A204.1 (cell line): ENCODE measurements around the gene WDR59.

Source experiments
- FAIRE-seq: peaks from 2 replicates; lab custom pipeline; 2012; peaks lifted over from hg19 to GRCh38; lab: Jason Lieb, UNC

Gene WDR59

DNA sequence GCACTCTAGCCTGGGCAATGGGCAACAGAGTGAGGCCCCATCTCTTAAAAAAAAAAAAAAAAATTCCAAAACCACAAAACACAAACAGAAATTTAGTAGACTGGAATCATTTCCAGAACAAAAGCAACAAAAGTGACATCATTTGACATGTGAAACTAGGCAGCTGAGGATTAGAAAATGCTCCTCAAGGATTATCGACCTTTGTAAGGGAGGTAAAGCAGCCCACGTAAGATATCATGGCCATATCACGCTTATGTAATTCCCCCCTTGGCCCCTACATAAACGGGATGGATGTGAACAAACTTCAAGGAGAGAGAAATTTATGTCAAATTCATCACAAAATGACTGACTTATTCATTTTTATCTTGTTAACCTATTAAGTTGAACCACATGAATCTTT is 83.3 kb downstream of the WDR59 start:
- FAIRE-seq = no peak

DNA sequence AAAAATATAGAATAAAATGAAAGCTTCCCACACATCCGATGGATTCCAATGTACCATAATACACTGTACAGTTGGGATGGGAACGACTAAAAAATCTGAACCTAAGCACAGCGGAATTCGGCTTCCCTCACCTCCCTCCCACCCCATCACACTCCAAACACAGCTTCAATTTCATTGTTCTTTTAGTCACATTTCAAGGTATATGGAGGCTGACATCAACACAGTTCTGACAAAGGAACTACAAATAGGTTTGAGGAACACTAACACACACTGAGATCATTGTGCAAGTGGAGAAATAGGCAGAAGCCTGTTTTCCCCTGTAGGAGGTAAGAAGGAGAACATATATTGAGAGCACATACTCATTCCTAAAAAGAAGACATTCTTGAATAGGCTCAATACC is 85.1 kb downstream of the WDR59 start:
- no peak for FAIRE-seq

DNA sequence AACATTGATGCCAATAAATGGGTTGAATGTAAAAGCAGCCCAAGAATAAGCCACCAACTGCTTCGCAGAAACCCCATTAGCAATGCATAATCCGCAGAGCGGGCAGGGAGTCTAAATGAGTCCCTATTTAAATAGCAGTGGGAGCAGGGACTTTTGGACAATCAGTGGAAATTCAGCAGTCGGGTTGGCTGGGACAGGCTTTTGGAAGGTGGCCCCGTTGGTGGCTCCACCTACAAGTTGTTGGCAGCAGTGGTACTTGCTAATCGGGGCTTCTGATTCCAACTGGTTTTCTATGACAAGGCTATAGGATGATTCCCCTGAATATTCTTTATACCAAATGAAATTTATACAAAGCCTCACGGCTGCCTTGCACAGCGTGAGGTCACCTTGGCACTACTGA is 86.3 kb downstream of the WDR59 start:
- FAIRE-seq = no peak

DNA sequence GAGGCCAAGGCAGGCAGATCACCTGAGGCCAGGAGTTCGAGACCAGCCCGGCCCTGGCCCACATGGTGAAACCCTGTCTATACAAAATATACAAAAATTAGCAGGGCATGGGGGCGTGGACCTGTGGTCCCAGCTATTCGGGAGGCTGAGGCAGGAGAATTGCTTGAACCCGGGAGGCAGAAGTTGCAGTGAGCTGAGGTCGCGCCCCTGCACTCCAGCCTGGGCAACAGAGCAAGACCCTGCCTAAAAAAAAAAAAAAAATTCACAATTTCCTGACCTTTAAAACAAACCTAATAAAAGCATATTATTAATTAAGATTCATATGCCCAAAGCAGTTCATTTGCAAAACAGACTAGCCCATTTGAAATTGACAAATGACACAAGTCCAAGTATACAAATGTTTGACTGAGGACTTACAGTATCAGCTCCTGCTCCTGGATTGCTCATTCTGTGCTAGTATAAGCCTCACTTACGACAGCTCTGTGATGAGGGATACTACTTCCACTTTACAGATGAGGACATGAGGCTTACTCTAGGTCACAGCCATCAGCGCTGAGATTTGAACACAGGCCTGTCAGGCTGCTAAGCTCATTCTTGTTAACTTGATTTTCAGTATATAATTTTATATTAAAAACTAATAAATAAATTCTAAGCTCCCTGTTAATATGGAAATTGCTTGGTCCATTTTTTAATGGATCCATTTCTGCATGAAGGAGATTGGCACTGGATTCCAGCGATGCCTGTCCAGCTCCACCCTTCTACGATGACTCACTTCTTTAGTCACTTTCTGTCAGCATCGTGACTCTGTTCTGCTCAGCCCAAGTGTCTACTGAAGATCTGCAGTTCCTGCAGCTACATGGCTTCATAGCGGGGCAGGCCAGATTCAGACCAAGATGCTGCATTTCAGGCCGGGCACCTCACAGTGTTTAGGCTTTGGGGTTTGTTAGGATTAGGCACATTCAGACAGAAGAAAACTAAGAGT is 88.2 kb downstream of the WDR59 start:
- FAIRE-seq = no peak

DNA sequence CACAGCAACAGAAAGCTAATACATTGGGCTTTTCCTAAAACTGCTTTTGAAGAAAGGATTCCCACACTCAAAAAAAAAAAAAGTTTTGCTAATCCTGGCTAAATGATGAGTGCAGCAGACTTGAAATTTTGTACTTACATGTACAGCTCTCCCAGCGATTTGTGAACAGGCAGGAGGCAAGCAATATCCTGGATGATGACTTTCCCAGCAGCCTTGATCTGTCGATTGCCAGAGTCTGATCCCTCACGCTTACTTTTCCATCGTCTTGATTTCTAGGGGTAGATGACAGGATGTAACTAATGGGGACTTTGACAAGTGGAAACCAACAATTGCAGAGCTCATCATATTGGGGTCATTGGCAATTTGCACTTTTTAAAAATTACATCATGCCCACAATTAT is 91.4 kb downstream of the WDR59 start:
- FAIRE-seq = no peak

DNA sequence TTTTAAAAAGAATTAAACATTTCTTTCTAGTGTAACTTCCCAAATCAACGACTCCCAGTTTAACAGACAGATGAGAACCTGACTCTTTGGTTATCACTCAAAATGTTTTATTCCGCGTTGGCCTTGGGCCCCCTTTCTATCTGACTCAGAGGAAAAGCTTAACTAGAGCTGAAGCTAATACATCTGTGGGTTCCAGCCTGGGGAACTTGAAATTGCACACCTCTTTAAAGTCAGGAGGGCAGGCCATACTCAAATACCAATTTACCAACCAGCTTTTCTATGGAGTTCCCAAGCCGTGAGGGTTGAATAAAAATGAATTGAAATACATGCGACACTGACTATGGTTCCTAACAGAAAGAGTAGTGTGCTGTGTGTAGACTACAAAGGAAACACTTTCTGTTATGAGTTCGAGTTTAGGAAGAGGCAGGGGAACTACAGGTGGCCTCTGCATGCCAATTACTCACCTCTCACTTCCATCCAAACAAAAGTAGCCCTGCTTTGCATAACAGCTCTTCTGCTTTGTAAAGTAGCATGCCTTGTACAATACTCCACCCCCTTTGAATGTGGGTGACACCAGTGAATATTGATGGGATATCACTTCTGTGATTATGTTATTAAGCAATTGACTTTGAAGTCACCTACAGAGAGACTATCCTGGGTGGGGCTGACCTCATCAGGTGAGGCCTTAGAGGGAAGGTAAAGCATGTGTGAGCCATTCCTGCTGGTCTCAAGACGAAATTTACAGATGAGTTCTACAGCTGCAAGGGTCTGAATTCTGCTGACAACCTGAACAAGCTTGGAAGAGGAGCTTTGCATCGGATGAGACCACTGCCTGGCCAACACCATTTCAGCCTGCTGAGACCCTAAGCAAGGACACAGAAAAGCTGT is 92.1 kb downstream of the WDR59 start:
- no peak for FAIRE-seq

DNA sequence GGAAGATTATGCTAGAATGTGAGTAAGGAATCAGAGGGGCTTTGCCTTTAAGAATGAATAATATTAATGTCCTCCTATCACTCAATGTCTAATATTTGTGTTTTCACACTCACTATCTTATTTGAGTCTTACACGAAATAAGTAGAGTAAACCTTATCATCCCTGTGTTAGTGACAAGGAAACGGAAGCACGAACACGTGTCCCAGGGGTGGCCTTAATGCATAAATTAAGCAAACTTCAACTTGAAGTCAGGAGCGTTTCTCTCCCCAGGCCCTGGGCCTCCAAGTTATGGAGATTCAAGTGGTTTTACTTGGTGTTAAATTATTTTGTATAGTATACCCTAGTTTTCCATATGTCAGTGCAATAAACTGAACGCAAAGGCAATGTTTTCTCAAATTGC is 96.0 kb downstream of the WDR59 start:
- no peak for FAIRE-seq

DNA sequence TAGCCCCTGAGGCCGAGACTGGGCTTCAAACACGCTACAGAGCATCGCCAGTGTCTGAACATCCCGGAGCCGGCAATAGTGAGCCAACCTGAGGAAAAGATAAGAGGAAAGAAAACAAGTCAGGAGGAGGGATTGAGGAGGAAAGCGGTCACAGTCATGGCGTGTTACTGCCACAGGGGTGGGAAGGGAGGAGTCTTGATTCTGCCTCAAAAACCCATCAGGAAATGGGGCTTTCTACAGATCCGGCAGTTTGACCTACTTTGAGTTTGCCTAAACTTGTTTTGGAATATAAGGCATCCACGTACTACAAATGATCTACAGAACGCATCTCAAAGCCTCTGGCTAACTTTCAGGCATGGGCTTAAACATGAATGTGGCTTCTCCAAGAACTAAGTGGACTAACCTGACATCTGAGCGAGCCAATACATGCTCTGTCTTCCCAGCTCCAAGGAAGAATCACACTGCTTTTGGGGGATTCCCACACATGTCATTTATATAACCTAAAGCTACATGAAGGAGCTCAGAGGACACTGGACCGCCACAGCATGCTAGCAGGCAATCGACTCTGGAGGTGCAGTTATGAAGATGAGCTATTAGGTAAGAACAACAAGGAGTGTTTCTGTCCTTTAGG is 96.6 kb downstream of the WDR59 start:
- FAIRE-seq = no peak

DNA sequence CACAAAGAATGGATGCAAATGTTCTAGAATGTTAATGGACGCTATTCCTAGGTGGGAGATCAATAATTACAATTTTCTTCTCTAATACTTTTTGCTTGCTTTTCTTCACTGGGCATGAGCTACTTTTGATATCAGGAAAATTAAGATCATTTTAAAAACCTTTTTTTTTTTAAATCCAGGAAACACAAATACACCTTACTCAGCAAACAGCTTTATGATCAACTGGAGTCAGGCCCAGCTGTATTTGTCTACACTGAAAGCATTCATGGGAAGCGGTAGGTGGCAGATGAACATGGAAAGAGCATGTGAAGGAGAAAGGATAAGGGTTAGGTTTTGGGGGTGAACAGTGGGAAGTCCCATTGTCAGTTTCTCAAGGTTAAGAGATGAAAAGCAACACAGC is 97.8 kb downstream of the WDR59 start:
- FAIRE-seq = no peak

DNA sequence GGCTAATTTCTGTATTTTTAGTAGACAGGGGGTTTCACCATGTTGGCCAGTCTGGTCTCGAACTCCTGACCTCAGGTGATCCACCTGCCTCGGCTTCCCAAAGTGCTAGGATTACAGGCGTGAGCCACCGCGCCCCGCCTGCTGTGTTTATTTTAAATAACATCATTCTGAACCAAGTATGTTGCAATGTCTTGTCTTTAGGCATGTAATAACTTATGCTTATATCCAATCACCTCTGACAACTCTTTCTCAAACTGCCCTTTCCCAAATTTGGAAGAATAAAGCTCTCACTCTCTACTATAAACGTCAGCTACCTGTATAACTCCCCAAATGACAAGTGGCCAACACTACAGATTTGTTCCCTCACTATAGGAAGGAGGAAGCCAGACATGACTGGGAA is 107.2 kb downstream of the WDR59 start:
- no peak for FAIRE-seq

DNA sequence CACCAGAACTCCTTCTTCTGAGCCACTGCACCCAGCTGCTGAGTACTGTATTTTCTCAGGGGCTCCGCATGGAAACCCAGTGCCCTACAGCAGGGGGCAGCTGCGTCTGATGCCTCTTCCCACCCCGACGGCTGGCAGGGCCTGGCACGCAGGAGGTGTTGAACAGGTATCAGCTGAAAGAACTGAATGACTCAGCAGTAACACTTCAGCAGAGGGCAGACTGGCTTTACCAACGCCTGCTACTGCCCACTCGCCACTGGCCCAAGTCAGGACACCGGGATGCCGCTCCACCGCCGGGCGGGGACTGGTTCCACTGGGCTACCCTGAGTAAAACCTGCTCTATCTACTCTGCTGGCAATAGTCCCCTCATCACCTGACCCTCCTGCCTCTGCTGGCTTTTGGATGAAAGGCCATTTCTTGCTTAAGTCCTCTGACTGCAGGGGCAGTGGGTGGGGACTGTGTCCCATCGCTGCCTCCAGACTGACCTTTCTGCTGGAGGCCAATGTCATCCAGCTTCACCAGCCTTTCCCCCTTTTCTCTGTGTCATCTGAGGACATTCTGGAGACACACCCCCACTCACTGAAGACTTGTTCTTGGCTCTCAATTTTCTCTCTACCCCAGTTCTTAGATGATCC is 109.9 kb downstream of the WDR59 start:
- FAIRE-seq = no peak

DNA sequence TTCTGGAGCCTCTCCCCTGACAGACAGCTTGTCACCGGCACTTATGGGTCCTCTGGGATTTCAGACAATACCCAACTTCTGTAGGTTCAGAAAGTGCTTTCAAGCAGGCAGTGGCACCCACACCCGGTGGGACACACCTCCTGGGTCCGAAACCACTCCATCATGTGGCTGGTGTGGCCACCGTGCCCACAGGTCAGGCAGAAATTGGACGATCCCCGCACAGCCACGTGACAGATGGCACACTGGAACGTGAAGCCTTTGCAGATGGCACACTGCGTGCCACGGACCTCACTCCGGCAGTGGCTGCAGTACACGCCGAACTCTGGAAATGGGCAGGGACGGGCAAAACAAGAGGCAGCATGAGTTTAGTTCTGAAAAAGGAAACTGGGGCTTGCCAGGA is 110.8 kb downstream of the WDR59 start:
- FAIRE-seq = no peak

DNA sequence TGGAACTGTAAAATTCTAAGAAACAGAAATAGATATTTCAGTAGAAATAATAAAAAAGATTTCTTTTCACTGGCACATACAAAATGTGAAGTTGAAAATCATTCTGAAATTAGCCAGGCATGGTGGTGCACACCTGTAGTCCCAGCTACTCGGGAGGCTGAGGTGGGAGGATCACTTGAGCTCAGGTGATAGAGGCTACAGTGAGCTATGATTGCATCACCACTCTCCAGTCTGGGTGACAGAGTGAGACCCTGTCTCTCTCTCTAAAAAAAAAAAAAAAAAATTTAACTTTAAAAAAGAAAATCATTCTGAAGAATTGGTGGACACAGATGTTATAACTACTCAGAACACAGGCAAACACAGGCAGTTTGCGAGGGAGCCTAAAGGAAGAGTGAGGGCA is 112.6 kb downstream of the WDR59 start:
- no peak for FAIRE-seq

DNA sequence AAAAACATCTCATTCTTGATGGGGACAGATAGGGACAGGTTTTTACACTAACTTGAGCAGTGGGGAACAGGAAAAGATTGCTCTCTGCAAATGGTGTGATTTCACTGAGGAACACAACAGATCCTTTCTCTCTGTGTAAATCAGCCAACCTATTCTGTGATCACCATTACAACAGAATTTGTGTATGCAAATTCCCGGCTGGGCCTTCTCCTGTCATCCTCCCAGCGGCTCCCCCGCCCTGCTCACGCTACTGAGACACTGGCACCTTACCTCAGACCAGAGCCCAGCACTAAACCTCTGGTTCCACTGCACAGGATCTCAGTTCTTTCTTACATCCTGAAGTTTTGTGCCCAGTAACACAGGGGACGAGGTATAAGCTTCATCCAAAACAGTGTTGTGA is 113.3 kb downstream of the WDR59 start:
- no peak for FAIRE-seq

DNA sequence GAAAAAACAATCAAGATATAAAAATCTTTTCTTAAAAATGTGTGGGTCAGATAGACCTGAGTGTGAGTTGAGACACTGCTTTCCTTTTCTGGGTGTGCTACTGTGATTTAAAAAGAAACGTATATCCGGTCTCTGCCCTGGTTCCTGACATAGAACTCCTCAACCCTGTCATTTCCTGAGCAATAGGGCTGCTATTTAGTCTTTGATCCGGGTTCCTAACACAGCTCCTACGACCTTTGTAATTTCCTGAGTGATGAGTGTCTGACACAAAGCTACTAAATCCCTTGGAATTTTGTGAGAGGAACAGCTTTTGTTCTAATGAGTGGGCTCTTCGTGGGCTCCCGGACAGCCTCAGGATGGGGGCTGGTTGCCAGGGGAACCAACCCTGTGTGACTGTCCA is 116.4 kb downstream of the WDR59 start:
- FAIRE-seq = no peak

DNA sequence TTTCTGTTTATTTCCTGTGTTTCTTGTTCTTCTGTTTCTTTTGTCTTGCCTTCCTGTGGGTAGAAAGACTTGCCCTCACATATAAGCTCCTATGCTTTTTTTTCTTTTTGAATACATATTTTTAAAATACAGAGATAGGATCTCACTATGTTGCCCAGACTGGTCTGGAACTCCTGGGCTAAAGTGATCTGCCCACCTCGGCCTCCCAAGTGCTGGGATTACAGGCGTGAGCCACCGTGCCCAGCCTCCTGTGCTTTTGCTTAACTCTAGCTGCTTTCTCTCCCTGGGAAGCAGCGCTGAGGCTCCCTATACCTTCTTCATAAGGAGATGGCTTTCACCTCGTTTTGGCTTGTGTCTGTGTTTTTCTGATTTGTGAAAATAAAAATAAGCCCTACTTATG is 116.9 kb downstream of the WDR59 start:
- FAIRE-seq = no peak

DNA sequence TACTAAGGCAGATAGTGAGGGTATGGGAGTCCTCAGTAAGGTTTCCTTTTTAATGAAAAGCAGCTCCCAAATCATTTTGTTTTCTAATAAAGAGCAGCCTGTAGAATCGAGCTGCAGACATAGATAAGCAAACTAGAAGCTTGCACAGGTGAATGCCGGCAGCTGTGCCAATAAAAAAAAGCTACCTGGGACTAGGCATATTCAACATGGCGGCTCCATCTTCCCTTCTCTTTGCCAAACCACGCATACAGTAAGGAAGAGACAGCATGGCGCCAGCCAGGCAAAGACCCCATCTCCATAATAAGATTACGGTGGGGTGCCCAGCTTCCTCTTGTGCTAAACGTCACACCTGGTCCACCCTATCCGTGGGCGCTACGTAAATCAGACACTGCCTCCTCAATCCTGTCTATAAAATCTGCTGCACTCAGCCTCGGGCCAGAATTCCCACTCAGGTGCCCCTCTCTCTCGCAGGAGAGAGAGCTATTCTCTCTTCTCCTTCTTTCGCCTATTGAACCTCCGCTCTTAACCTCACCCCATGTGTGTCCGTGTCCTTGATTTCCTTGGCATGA is 117.6 kb downstream of the WDR59 start:
- no peak for FAIRE-seq

DNA sequence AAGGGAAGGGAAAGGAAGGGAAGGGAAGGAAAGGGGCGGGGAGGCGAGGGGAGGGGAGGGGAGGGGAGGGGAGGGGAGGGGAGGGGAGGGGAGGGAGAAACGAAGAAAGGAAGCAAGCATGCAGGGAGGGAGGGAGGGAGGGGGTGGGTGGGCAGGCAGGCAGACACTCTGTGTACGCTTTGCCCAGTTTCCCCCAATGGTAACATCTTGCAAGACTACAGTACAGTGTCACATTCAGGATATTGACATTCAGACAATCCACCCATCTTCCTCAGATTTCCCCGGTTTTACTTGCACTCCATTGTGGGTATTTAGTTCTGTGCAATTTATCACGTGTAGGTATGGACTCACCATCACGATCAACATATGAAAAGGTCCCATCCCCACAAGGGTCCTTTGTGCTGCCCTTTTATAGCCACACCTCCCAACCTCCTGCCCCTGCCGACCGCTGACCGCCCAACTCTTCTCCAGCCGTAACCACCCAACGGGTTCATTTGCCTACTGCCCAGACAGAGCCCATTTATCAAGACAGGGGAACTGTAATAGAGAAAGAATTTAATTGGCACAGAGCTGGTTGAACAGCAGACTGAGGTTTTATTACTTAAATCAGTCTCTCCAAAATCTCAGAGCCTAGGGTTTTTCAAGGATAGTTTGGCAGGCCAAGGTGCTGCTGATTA is 118.9 kb downstream of the WDR59 start:
- FAIRE-seq = no peak

DNA sequence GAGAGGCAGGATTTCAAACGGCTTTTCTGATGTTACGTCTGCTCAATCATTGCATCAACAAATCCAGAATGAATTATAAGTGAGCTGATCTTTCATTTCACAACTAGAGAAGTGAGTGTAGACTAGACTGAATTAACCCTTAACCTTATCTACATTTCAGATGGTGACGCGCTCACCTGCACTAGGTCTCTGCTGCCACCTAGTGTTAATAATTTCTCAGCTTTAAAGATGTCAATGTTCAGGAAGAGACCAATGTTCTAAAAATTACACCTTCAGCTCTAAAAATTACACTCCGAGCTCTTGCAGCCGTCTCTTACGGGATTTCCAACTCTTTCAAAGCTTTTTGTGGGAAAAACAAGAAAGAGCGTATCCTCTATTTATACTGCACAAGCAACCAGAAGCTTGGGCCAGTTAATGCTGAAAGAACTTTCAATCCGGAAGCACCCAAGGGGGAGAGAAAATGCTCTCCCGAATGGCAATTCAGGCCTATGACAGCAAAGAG is 122.1 kb downstream of the WDR59 start:
- no peak for FAIRE-seq

DNA sequence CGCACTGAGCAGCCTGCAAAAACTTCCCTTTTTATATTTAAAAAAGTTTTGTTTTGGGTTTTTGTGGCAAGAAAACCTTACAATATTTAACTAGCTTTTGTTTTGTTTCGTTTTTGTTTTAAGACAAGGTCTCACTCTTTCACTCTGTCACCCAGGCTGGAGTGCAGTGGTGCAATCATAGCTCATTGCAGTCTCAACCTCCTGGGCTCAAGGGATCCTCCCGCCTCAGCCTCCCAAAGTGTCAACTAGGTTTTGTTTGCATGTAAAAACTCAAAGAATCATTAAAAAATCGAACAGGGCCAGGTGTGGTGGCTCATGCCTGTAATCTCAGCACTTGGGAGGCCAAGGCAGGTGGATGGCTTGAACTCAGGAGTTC is 132.4 kb downstream of the WDR59 start:
- FAIRE-seq = no peak

DNA sequence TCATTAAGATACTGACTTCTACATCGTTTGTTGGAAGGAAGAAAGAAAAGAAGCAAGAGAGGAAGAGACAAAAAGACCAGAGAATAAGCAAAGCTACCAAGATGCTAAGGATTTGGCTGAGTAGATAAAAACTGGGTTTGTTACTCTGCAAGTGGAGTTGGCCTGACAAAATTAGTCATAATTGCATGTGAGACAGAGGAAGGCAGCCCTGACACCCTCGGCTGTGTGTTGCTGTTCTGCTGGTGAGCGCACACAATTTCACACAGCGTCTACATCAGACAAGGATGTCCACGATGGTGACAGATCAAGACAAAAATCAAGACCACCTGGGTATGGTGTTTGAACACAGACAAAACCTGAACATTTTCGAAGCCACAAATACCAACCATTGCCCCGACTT is 134.9 kb downstream of the WDR59 start:
- FAIRE-seq = no peak
